Natural killer cell (primary cell): ENCODE results near the gene NDUFS6. TPM values are rescaled to one million over a fixed set of nuclear protein-coding genes. Genes with fewer than 3 reads are reported as not detected.

Experiments
- ATAC-seq, 3 donors: fragments of 150-1000 bp in 2 of 3; fragments of 200-7000 bp in 1 of 3; cut with Tn5 transposase; 1 replicate in 1 of 3; 2 replicates in 2 of 3; pipeline ENCODE4 v1.10.0; 2021; ENCODE audit warnings: mild to moderate bottlenecking in 2 of 3, moderate library complexity in 2 of 3
- DNase-seq, 2 donors: peaks; one replicate each; pipeline versions ENCODE4 v3.0.0 to v3.0.0-alpha.2; 2013 to 2021; ENCODE audit warnings: mixed read lengths in 1 of 2
- H3K27ac ChIP-seq: one replicate; pipeline ENCODE4 v1.5.1; 2013; ENCODE audit warnings: mild to moderate bottlenecking, low read length
- H3K27me3 ChIP-seq: one replicate; pipeline ENCODE4 v1.6.1; 2013; ENCODE audit warnings: low read length; ENCODE audit not compliant: control insufficient read depth, insufficient read depth
- H3K36me3 ChIP-seq: one replicate; pipeline ENCODE4 v1.6.1; 2013; ENCODE audit warnings: low read length; ENCODE audit not compliant: control insufficient read depth, insufficient read depth
- H3K4me1 ChIP-seq: one replicate; pipeline ENCODE4 v1.6.1; 2013; ENCODE audit warnings: low read length; ENCODE audit not compliant: control insufficient read depth, insufficient read depth
- H3K4me3 ChIP-seq: one replicate; pipeline ENCODE4 v1.5.1; 2013; ENCODE audit warnings: low read length
- H3K9me3 ChIP-seq: one replicate; pipeline ENCODE4 v1.6.1; 2013; ENCODE audit warnings: low read length; ENCODE audit not compliant: control insufficient read depth, insufficient read depth
- H3K27ac Mint-ChIP-seq, 2 donors: one replicate each; pipeline ENCODE4 v1.8.0; 2022; ENCODE audit warnings: mild to moderate bottlenecking in 2 of 2, mixed read lengths in 2 of 2, moderate library complexity in 1 of 2
- H3K27me3 Mint-ChIP-seq, 2 donors: one replicate each; pipeline ENCODE4 v1.8.0; 2022; ENCODE audit warnings: low read depth in 2 of 2, mixed read lengths in 2 of 2
- H3K36me3 Mint-ChIP-seq: one replicate; pipeline ENCODE4 v1.8.0; 2022; ENCODE audit warnings: mixed read lengths
- H3K4me1 Mint-ChIP-seq, 2 donors: one replicate each; pipeline ENCODE4 v1.8.0; 2022; ENCODE audit warnings: mixed read lengths in 2 of 2
- H3K4me3 Mint-ChIP-seq: one replicate; pipeline ENCODE4 v1.8.0; 2022; ENCODE audit warnings: mild to moderate bottlenecking, moderate library complexity, mixed read lengths
- H3K9me3 Mint-ChIP-seq, 2 donors: one replicate each; pipeline ENCODE4 v1.8.0; 2022; ENCODE audit warnings: mixed read lengths in 2 of 2
- WGBS: methylation state at CpG from one replicate; pipeline ENCODE4 v1.1.7; 2013; ENCODE audit warnings: missing lambda C conversion rate; ENCODE audit not compliant: insufficient coverage; 5-methylcytosine and 5-hydroxymethylcytosine counted together
- intact Hi-C: fragments of 100-400 bp; cut with micrococcal nuclease; formaldehyde crosslinking; loops from one replicate; pipeline ENCODE4 v1.14.2; 2022
- total RNA-seq, 4 donors: library from RNA; stranded (reverse); fragments of 120-200 nt in 1 of 4; gene quantifications; one replicate each; pipeline versions ENCODE4 v1.2.3 to v1.2.4, GENCODE V29; 2013 to 2022
- TF ChIP-seq, protein P1 (sequence below): fragments of 200-600 bp; IDR thresholded peaks from one replicate; pipeline ENCODE4 v1.8.0; 2022; ENCODE audit warnings: antibody characterized with exemption

Gene NDUFS6
- total RNA-seq, 3 donors from 2014 or later (not counting 1 experiment from before 2014, with no cell fraction given): 19.2 to 25.9 (median 22.5) TPM

GRCh38 chr5:1847611-1848010, 46.4 kb downstream of the NDUFS6 start:
- no peaks in the 10 kb centered on the region for H3K36me3 Mint-ChIP-seq
- WGBS: 81% methylated on average over 9 of the region's 9 CpGs
- DNase-seq: no peak

GRCh38 chr5:1850324-1851154, 49.3 kb downstream of the NDUFS6 start:
- Mint-ChIP-seq H3K9me3 (no peaks in the 10 kb centered on the region), H3K4me1 (no peaks in the 10 kb centered on the region), H3K27me3 (peaks cover 17 to 21% of the 10 kb centered on the region in 2 donors), H3K36me3 (no peaks in the 10 kb centered on the region), H3K4me3 (no peak overlapping the region), H3K27ac (no peak overlapping the region)
- Histone ChIP-seq H3K4me3 (no peak overlapping the region), H3K4me1 (no peaks in the 10 kb centered on the region), H3K36me3 (no peaks in the 10 kb centered on the region), H3K9me3 (no peaks in the 10 kb centered on the region), H3K27ac (no peak overlapping the region), H3K27me3 (peaks cover 2% of the 10 kb centered on the region)
- no peak for ATAC-seq
- DNase-seq: no peak
- intact Hi-C loops: no loop called here
- WGBS: 58% methylated on average over 29 of the region's 29 CpGs
- TF ChIP-seq, protein P1, sequence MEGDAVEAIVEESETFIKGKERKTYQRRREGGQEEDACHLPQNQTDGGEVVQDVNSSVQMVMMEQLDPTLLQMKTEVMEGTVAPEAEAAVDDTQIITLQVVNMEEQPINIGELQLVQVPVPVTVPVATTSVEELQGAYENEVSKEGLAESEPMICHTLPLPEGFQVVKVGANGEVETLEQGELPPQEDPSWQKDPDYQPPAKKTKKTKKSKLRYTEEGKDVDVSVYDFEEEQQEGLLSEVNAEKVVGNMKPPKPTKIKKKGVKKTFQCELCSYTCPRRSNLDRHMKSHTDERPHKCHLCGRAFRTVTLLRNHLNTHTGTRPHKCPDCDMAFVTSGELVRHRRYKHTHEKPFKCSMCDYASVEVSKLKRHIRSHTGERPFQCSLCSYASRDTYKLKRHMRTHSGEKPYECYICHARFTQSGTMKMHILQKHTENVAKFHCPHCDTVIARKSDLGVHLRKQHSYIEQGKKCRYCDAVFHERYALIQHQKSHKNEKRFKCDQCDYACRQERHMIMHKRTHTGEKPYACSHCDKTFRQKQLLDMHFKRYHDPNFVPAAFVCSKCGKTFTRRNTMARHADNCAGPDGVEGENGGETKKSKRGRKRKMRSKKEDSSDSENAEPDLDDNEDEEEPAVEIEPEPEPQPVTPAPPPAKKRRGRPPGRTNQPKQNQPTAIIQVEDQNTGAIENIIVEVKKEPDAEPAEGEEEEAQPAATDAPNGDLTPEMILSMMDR: no peak

More at GRCh38 chr5:1847611-1848010, 46.4 kb downstream of the NDUFS6 start:
- no peak overlapping the region for H3K4me3 ChIP-seq
- H3K4me1 ChIP-seq: no peaks in the 10 kb centered on the region
- H3K9me3 ChIP-seq: no peaks in the 10 kb centered on the region
- no peak overlapping the region for H3K27ac ChIP-seq
- no peaks in the 10 kb centered on the region for H3K9me3 Mint-ChIP-seq
- ATAC-seq: no peak
- TF ChIP-seq, protein P1: no peak
- no peak overlapping the region for H3K27ac Mint-ChIP-seq
- peaks cover 0 to 11% of the 10 kb centered on the region in 2 donors for H3K27me3 Mint-ChIP-seq
- no peaks in the 10 kb centered on the region for H3K4me1 Mint-ChIP-seq
- intact Hi-C loops: no loop called here
- no peak overlapping the region for H3K4me3 Mint-ChIP-seq
- no peaks in the 10 kb centered on the region for H3K36me3 ChIP-seq
- peaks cover 2% of the 10 kb centered on the region for H3K27me3 ChIP-seq

- 5% methylated on average over 34 of the region's 34 CpGs for WGBS
- H3K36me3 ChIP-seq: no peaks in the 10 kb centered on the region
- H3K4me3 Mint-ChIP-seq: no peak overlapping the region
These were observed 50.2 kb downstream of the NDUFS6 start for GRCh38 chr5:1851290-1851934.

More at GRCh38 chr5:1851290-1851934, 50.2 kb downstream of the NDUFS6 start:
- Histone ChIP-seq H3K9me3 (no peaks in the 10 kb centered on the region), H3K4me3 (no peak overlapping the region), H3K27ac (no peak overlapping the region), H3K4me1 (no peaks in the 10 kb centered on the region), H3K27me3 (peaks cover 2% of the 10 kb centered on the region)
- Mint-ChIP-seq H3K36me3 (no peaks in the 10 kb centered on the region), H3K27me3 (peaks cover 21 to 24% of the 10 kb centered on the region in 2 donors), H3K4me1 (no peaks in the 10 kb centered on the region), H3K9me3 (no peaks in the 10 kb centered on the region), H3K27ac (no peak overlapping the region)
- ATAC-seq: no peak
- intact Hi-C loops: no loop called here
- DNase-seq: no peak
- TF ChIP-seq, protein P1: no peak
